ENCODE results near the gene PRRC1. TPM values are rescaled to one million over a fixed set of nuclear protein-coding genes. Genes with fewer than 3 reads are reported as not detected.
A peak's percentile ranks its signal among the peaks of the same experiment; 100 is the strongest.
"Not testable (repeated sequence)": the region's sequence is repeated elsewhere in the genome, so short reads cannot be mapped to it uniquely, and the experiment has no call there.

Gene PRRC1
- total RNA-seq, 2 donors from 2014 or later, result 42.9 to 51.0 TPM

GRCh38 chr5:127555826-127556225, 38.4 kb downstream of the PRRC1 start:
- H3K9me3 Mint-ChIP-seq, result no peaks in the 10 kb centered on the region
- H3K4me3 Mint-ChIP-seq, result no peak overlapping the region
- H3K27ac Mint-ChIP-seq, result no peak overlapping the region
- H3K4me1 Mint-ChIP-seq (ENCODE audit: low read depth), result no peaks in the 10 kb centered on the region
- H3K36me3 Mint-ChIP-seq (ENCODE audit: insufficient read depth in 2 of 2), result no peaks in the 10 kb centered on the region
- DNase-seq (no peak), ATAC-seq (replicated peaks in 1 of 2) (no peak)
- H3K27me3 Mint-ChIP-seq (ENCODE audit: low read depth), result no peaks in the 10 kb centered on the region

GRCh38 chr5:127556609-127557334, 39.3 kb downstream of the PRRC1 start:
- no peaks in the 10 kb centered on the region for H3K9me3 Mint-ChIP-seq
- H3K36me3 Mint-ChIP-seq (ENCODE audit: insufficient read depth in 2 of 2), result no peaks in the 10 kb centered on the region
- no peak overlapping the region for H3K4me3 Mint-ChIP-seq
- H3K4me1 Mint-ChIP-seq (ENCODE audit: low read depth), result no peaks in the 10 kb centered on the region
- ATAC-seq (replicated peaks in 1 of 2), result no peak
- H3K27ac Mint-ChIP-seq, result no peak overlapping the region
- H3K27me3 Mint-ChIP-seq (ENCODE audit: low read depth), result peaks cover 3% of the 10 kb centered on the region
- DNase-seq, result no peak

GRCh38 chr5:127558273-127558672, 40.8 kb downstream of the PRRC1 start:
- Mint-ChIP-seq H3K4me3 (no peak overlapping the region), H3K36me3 (ENCODE audit: insufficient read depth in 2 of 2) (no peaks in the 10 kb centered on the region), H3K9me3 (no peaks in the 10 kb centered on the region), H3K27ac (no peak overlapping the region), H3K4me1 (ENCODE audit: low read depth) (no peaks in the 10 kb centered on the region), H3K27me3 (ENCODE audit: low read depth) (peaks cover 8% of the 10 kb centered on the region)
- no peak for ATAC-seq (replicated peaks in 1 of 2)
- DNase-seq, result no peak

- no peaks in the 10 kb centered on the region for H3K36me3 Mint-ChIP-seq (ENCODE audit: insufficient read depth in 2 of 2)
- H3K27ac Mint-ChIP-seq, result no peak overlapping the region
- H3K27me3 Mint-ChIP-seq (ENCODE audit: low read depth), result peaks cover 23% of the 10 kb centered on the region
- DNase-seq, result no peak
- no peak for ATAC-seq (replicated peaks in 1 of 2)
- no peaks in the 10 kb centered on the region for H3K9me3 Mint-ChIP-seq
- no peak overlapping the region for H3K4me3 Mint-ChIP-seq
- no peaks in the 10 kb centered on the region for H3K4me1 Mint-ChIP-seq (ENCODE audit: low read depth)
Observed at GRCh38 chr5:127561254-127561653, 43.8 kb downstream of the PRRC1 start.

GRCh38 chr5:127562252-127562651, 44.8 kb downstream of the PRRC1 start:
- H3K27ac Mint-ChIP-seq, result no peak overlapping the region

GRCh38 chr5:127563136-127563535, 45.7 kb downstream of the PRRC1 start:
- DNase-seq (no peak), ATAC-seq (replicated peaks in 1 of 2) (no peak)
- H3K4me1 Mint-ChIP-seq (ENCODE audit: low read depth), result peaks cover 3% of the 10 kb centered on the region
- H3K4me3 Mint-ChIP-seq, result no peak overlapping the region
- H3K9me3 Mint-ChIP-seq, result no peaks in the 10 kb centered on the region
- peaks cover 29% of the 10 kb centered on the region for H3K27me3 Mint-ChIP-seq (ENCODE audit: low read depth)
- H3K27ac Mint-ChIP-seq, result no peak overlapping the region
- no peaks in the 10 kb centered on the region for H3K36me3 Mint-ChIP-seq (ENCODE audit: insufficient read depth in 2 of 2)

More at GRCh38 chr5:127562252-127562651, 44.8 kb downstream of the PRRC1 start:
- ATAC-seq (replicated peaks in 1 of 2) (no peak), DNase-seq (no peak)
- Mint-ChIP-seq H3K36me3 (ENCODE audit: insufficient read depth in 2 of 2) (no peaks in the 10 kb centered on the region), H3K27me3 (ENCODE audit: low read depth) (peaks cover 25% of the 10 kb centered on the region), H3K4me1 (ENCODE audit: low read depth) (no peaks in the 10 kb centered on the region), H3K4me3 (no peak overlapping the region), H3K9me3 (no peaks in the 10 kb centered on the region)

- ATAC-seq (replicated peaks in 1 of 2) (peak; percentile 79 to 82), DNase-seq (peak; percentile 55 to 69)
- peaks cover 9% of the 10 kb centered on the region for H3K4me1 Mint-ChIP-seq (ENCODE audit: low read depth)
- no peak overlapping the region for H3K27ac Mint-ChIP-seq
- H3K4me3 Mint-ChIP-seq, result no peak overlapping the region
- no peaks in the 10 kb centered on the region for H3K36me3 Mint-ChIP-seq (ENCODE audit: insufficient read depth in 2 of 2)
- peaks cover 34% of the 10 kb centered on the region for H3K27me3 Mint-ChIP-seq (ENCODE audit: low read depth)
- no peaks in the 10 kb centered on the region for H3K9me3 Mint-ChIP-seq
Observed at GRCh38 chr5:127564002-127564769, 46.7 kb downstream of the PRRC1 start.

GRCh38 chr5:127565586-127566270, 48.3 kb downstream of the PRRC1 start:
- Mint-ChIP-seq H3K4me1 (ENCODE audit: low read depth) (peaks cover 9% of the 10 kb centered on the region), H3K27me3 (ENCODE audit: low read depth) (peaks cover 34% of the 10 kb centered on the region), H3K27ac (no peak overlapping the region), H3K4me3 (no peak overlapping the region), H3K9me3 (no peaks in the 10 kb centered on the region), H3K36me3 (ENCODE audit: insufficient read depth in 2 of 2) (no peaks in the 10 kb centered on the region)
- DNase-seq (no peak), ATAC-seq (replicated peaks in 1 of 2) (peak; percentile 35 to 45)

GRCh38 chr5:127567026-127567768, 49.8 kb downstream of the PRRC1 start:
- H3K4me3 Mint-ChIP-seq, result peak overlapping the region in 1 of 2 donors; percentile 1
- peaks cover 33% of the 10 kb centered on the region for H3K27me3 Mint-ChIP-seq (ENCODE audit: low read depth)
- H3K36me3 Mint-ChIP-seq (ENCODE audit: insufficient read depth in 2 of 2), result no peaks in the 10 kb centered on the region
- no peak overlapping the region for H3K27ac Mint-ChIP-seq
- H3K9me3 Mint-ChIP-seq, result no peaks in the 10 kb centered on the region
- peaks cover 9% of the 10 kb centered on the region for H3K4me1 Mint-ChIP-seq (ENCODE audit: low read depth)
- ATAC-seq (replicated peaks in 1 of 2) (peak; percentile 35 to 56), DNase-seq (no peak)

GRCh38 chr5:127568166-127568565, 50.7 kb downstream of the PRRC1 start:
- Mint-ChIP-seq H3K9me3 (no peaks in the 10 kb centered on the region), H3K4me3 (peak overlapping the region; percentile 49 to 75), H3K27me3 (ENCODE audit: low read depth) (peaks cover 32% of the 10 kb centered on the region), H3K27ac (no peak overlapping the region), H3K4me1 (ENCODE audit: low read depth) (peaks cover 9% of the 10 kb centered on the region), H3K36me3 (ENCODE audit: insufficient read depth in 2 of 2) (no peaks in the 10 kb centered on the region)
- DNase-seq, result no peak
- ATAC-seq (replicated peaks in 1 of 2), result no peak

GRCh38 chr5:127569471-127569870, 52.0 kb downstream of the PRRC1 start:
- H3K27ac Mint-ChIP-seq; H3K4me1 Mint-ChIP-seq (ENCODE audit: low read depth); H3K9me3 Mint-ChIP-seq; H3K36me3 Mint-ChIP-seq (ENCODE audit: insufficient read depth in 2 of 2); ATAC-seq (replicated peaks in 1 of 2); H3K4me3 Mint-ChIP-seq; DNase-seq: not testable (repeated sequence)
- H3K27me3 Mint-ChIP-seq (ENCODE audit: low read depth), result peaks cover 33% of the 10 kb centered on the region

- DNase-seq (no peak), ATAC-seq (replicated peaks in 1 of 2) (peak; percentile 37 to 61)
- H3K4me3 Mint-ChIP-seq, result no peak overlapping the region
- peaks cover 22% of the 10 kb centered on the region for H3K27me3 Mint-ChIP-seq (ENCODE audit: low read depth)
- H3K27ac Mint-ChIP-seq, result no peak overlapping the region
- peaks cover 6 to 7% of the 10 kb centered on the region in 2 donors for H3K36me3 Mint-ChIP-seq (ENCODE audit: insufficient read depth in 2 of 2)
- H3K4me1 Mint-ChIP-seq (ENCODE audit: low read depth), result peaks cover 9% of the 10 kb centered on the region
- H3K9me3 Mint-ChIP-seq, result peaks cover 7 to 8% of the 10 kb centered on the region in 2 donors
Observed at GRCh38 chr5:127571314-127572131, 54.1 kb downstream of the PRRC1 start.

Data from activated T-cell treated with anti-CD3 and anti-CD28 coated beads, Interleukin-2, amount 50 U/mL, for 72 hours (primary cell).